Common myeloid progenitor, CD34-positive (primary cell): ENCODE results near the gene SGMS1.

Source experiments
- CTCF ChIA-PET: fragments of 350-600 bp; sonication (Branson Sonifier 250); formaldehyde crosslinking; loops from one replicate; lab custom pipeline; 2021; ENCODE audit warnings: antibody characterized with exemption; lab: Charles Lee
- POLR2A ChIA-PET: fragments of 350-600 bp; sonication (Branson Sonifier 250); formaldehyde crosslinking; loops from one replicate; lab custom pipeline; 2021; ENCODE audit warnings: antibody characterized with exemption; lab: Charles Lee
- DNase-seq, 3 donors: peaks; one replicate each; pipeline versions ENCODE4 v3.0.0 to v3.0.0-alpha.2; 2013
- H3K27ac ChIP-seq, 2 experiments: 1 replicate in 1 of 2; 2 replicates in 1 of 2; pipeline ENCODE4 v1.7.0; 2013; ENCODE audit warnings: inconsistent platforms in 2 of 2, low read length in 2 of 2, mild to moderate bottlenecking in 2 of 2, low read depth in 1 of 2, moderate library complexity in 1 of 2; ENCODE audit not compliant: severe bottlenecking in 2 of 2, insufficient read depth in 1 of 2, poor library complexity in 1 of 2
- H3K27me3 ChIP-seq, 5 experiments: replicated peaks in 2 of 5; 1 replicate in 3 of 5; 2 replicates in 2 of 5; pipeline versions ENCODE4 v1.6.1 to v1.7.0; 2013; ENCODE audit warnings: low read length in 4 of 5, mild to moderate bottlenecking in 2 of 5, moderate library complexity in 2 of 5, inconsistent platforms in 1 of 5; ENCODE audit not compliant: insufficient read depth in 5 of 5, control insufficient read depth in 4 of 5
- H3K36me3 ChIP-seq, 4 experiments: 1 replicate in 2 of 4; 2 replicates in 2 of 4; pipeline versions ENCODE4 v1.6.1 to v1.7.0; 2013; ENCODE audit warnings: low read length in 3 of 4, control low read depth in 1 of 4, mild to moderate bottlenecking in 1 of 4; ENCODE audit not compliant: control insufficient read depth in 4 of 4, insufficient read depth in 4 of 4
- H3K4me1 ChIP-seq, 4 experiments: 1 replicate in 3 of 4; 2 replicates in 1 of 4; pipeline versions ENCODE4 v1.6.1 to v1.7.1; 2013; ENCODE audit warnings: low read length in 3 of 4, mild to moderate bottlenecking in 3 of 4, control low read depth in 1 of 4, inconsistent platforms in 1 of 4, moderate library complexity in 1 of 4; ENCODE audit not compliant: control insufficient read depth in 4 of 4, insufficient read depth in 4 of 4; ENCODE audit errors: control extremely low read depth in 1 of 4
- H3K4me3 ChIP-seq, 7 experiments: 1 replicate in 4 of 7; 2 replicates in 3 of 7; pipeline versions ENCODE4 v1.5.1 to v1.7.0; 2013; ENCODE audit warnings: mild to moderate bottlenecking in 7 of 7, low read length in 6 of 7, moderate library complexity in 6 of 7, inconsistent platforms in 2 of 7, low read depth in 2 of 7, control low read depth in 1 of 7; ENCODE audit not compliant: insufficient read depth in 4 of 7, control insufficient read depth in 1 of 7; ENCODE audit errors: extremely low read depth in 1 of 7
- H3K9me3 ChIP-seq, 5 experiments: 1 replicate in 4 of 5; 2 replicates in 1 of 5; pipeline versions ENCODE4 v1.6.1 to v1.7.1; 2013; ENCODE audit warnings: low read length in 4 of 5, mild to moderate bottlenecking in 2 of 5, inconsistent platforms in 1 of 5, low read depth in 1 of 5, moderate library complexity in 1 of 5; ENCODE audit not compliant: control insufficient read depth in 4 of 5, insufficient read depth in 2 of 5; ENCODE audit errors: control extremely low read depth in 1 of 5
- WGBS: methylation state at CpG from one replicate; pipeline ENCODE4 v1.1.5; 2013; ENCODE audit not compliant: insufficient coverage; 5-methylcytosine and 5-hydroxymethylcytosine counted together

The SGMS1 gene

GRCh38 chr10:50299948-50300669 is 323.6 kb downstream of the SGMS1 start:
- CTCF ChIA-PET: no interaction called here
- 89% methylated on average over 1 of the region's 1 CpG for WGBS

GRCh38 chr10:50295367-50295766 is 328.4 kb downstream of the SGMS1 start:
- Histone ChIP-seq H3K4me1 (peaks cover 0 to 10% (median 0%) of the 10 kb centered on the region in 4 experiments), H3K9me3 (peaks cover 0 to 9% (median 3%) of the 10 kb centered on the region in 5 experiments), H3K27ac (no peak overlapping the region), H3K36me3 (no peaks in the 10 kb centered on the region), H3K27me3 (no peaks in the 10 kb centered on the region), H3K4me3 (no peak overlapping the region)
- CTCF ChIA-PET: no interaction called here
- 80% methylated on average over 1 of the region's 1 CpG for WGBS
- no peak for DNase-seq
- POLR2A ChIA-PET: no interaction called here

More at GRCh38 chr10:50299948-50300669, 323.6 kb downstream of the SGMS1 start:
- Histone ChIP-seq H3K27me3 (no peaks in the 10 kb centered on the region), H3K4me1 (no peaks in the 10 kb centered on the region), H3K36me3 (no peaks in the 10 kb centered on the region), H3K4me3 (no peak overlapping the region), H3K9me3 (peaks cover 0 to 9% (median 3%) of the 10 kb centered on the region in 5 experiments), H3K27ac (no peak overlapping the region)
- POLR2A ChIA-PET: no interaction called here
- DNase-seq: no peak

GRCh38 chr10:50294582-50294981 is 329.2 kb downstream of the SGMS1 start:
- Histone ChIP-seq H3K27me3 (no peaks in the 10 kb centered on the region), H3K27ac (no peak overlapping the region), H3K9me3 (peaks cover 0 to 9% (median 3%) of the 10 kb centered on the region in 5 experiments), H3K36me3 (no peaks in the 10 kb centered on the region), H3K4me3 (no peak overlapping the region), H3K4me1 (peaks cover 0 to 10% (median 0%) of the 10 kb centered on the region in 4 experiments)
- POLR2A ChIA-PET: no interaction called here
- CTCF ChIA-PET: no interaction called here
- no peak for DNase-seq
- WGBS: no CpG with 5 or more reads among the region's 1 CpG

GRCh38 chr10:50293513-50294313 is 330.0 kb downstream of the SGMS1 start:
- H3K4me3 ChIP-seq: no peak overlapping the region
- ChIA-PET CTCF (no interaction called here), POLR2A (interaction anchor here (0.6 kb wide), 1 partner anchor 360 kb away, joined by 3 read pairs; no protein-coding TSS in a partner anchor)
- peaks cover 0 to 7% (median 3%) of the 10 kb centered on the region in 5 experiments for H3K9me3 ChIP-seq
- H3K4me1 ChIP-seq: peaks cover 0 to 10% (median 0%) of the 10 kb centered on the region in 4 experiments
- 84% methylated on average over 4 of the region's 5 CpGs for WGBS
- no peaks in the 10 kb centered on the region for H3K36me3 ChIP-seq
- peak in 2 of 3 donors; percentile 15 to 19 for DNase-seq
- no peak overlapping the region for H3K27ac ChIP-seq
- peaks cover 0 to 3% (median 0%) of the 10 kb centered on the region in 5 experiments for H3K27me3 ChIP-seq

- peak; percentile 43 to 65 (median 59) for DNase-seq
Measured at GRCh38 chr10:50291261-50291850, 332.4 kb downstream of the SGMS1 start.

GRCh38 chr10:50289196-50289595 is 334.6 kb downstream of the SGMS1 start:
- Histone ChIP-seq H3K27ac (no peak overlapping the region), H3K36me3 (no peaks in the 10 kb centered on the region), H3K4me1 (peaks cover 0 to 10% (median 0%) of the 10 kb centered on the region in 4 experiments), H3K4me3 (no peak overlapping the region), H3K9me3 (no peaks in the 10 kb centered on the region), H3K27me3 (peaks cover 0 to 3% (median 0%) of the 10 kb centered on the region in 5 experiments)
- 94% methylated on average over 3 of the region's 6 CpGs for WGBS
- CTCF ChIA-PET: no interaction called here
- no peak for DNase-seq
- POLR2A ChIA-PET: no interaction called here

More at GRCh38 chr10:50291261-50291850, 332.4 kb downstream of the SGMS1 start:
- Histone ChIP-seq H3K4me3 (no peak overlapping the region), H3K36me3 (no peaks in the 10 kb centered on the region), H3K9me3 (peaks cover 0 to 3% (median 0%) of the 10 kb centered on the region in 5 experiments), H3K27ac (no peak overlapping the region), H3K4me1 (peaks cover 0 to 10% (median 0%) of the 10 kb centered on the region in 4 experiments), H3K27me3 (peaks cover 0 to 3% (median 0%) of the 10 kb centered on the region in 5 experiments)
- WGBS: no CpG with 5 or more reads among the region's 1 CpG
- ChIA-PET CTCF (interaction anchor here (1.0 to 1.5 kb wide), 3 partner anchors 76 to 136 kb away, joined by 3 to 5 read pairs (median 4); no protein-coding TSS in a partner anchor), POLR2A (no interaction called here)
